Heart right ventricle (tissue), 16 donors: ENCODE data around the gene TAF1D. TPM values are rescaled to one million over a fixed set of nuclear protein-coding genes. Genes with fewer than 3 reads are reported as not detected.
"Not testable (repeated sequence)": the region's sequence is repeated elsewhere in the genome, so short reads cannot be mapped to it uniquely, and the experiment has no call there.

Experiments used
- ATAC-seq, 8 donors: fragments of 200-7000 bp; cut with Tn5 transposase; one replicate each; pipeline ENCODE4 v1.9.1; 2020; ENCODE audit warnings: mild to moderate bottlenecking in 8 of 8, moderate library complexity in 8 of 8, moderate number of reproducible peaks in 1 of 8
- DNase-seq, 2 donors: peaks; one replicate each; pipeline ENCODE4 v3.0.0-alpha.2; 2020
- H3K27ac ChIP-seq, 10 donors: fragments of 200-600 bp; sonication (generic) in 2 of 10; one replicate each; pipeline versions ENCODE4 v1.5.0 to v1.8.0; 2020 to 2022; ENCODE audit warnings: mild to moderate bottlenecking in 3 of 10
- H3K27me3 ChIP-seq, 7 donors: fragments of 200-600 bp; one replicate each; pipeline ENCODE4 v1.8.0; 2021 to 2022; ENCODE audit warnings: mild to moderate bottlenecking in 2 of 7
- H3K36me3 ChIP-seq, 9 donors: fragments of 200-600 bp; sonication (generic) in 1 of 9; one replicate each; pipeline versions ENCODE4 v1.5.0 to v1.8.0; 2020 to 2022; ENCODE audit warnings: mild to moderate bottlenecking in 2 of 9
- H3K4me1 ChIP-seq, 9 donors: fragments of 200-600 bp; sonication (generic) in 1 of 9; one replicate each; pipeline versions ENCODE4 v1.5.0 to v1.8.0; 2020 to 2022; ENCODE audit warnings: mild to moderate bottlenecking in 4 of 9
- H3K4me3 ChIP-seq, 10 donors: fragments of 200-600 bp; sonication (generic) in 2 of 10; one replicate each; pipeline versions ENCODE4 v1.5.0 to v1.8.0; 2020 to 2022; ENCODE audit warnings: mild to moderate bottlenecking in 7 of 10, moderate library complexity in 2 of 10
- H3K9me3 ChIP-seq, 11 donors: fragments of 200-600 bp in 10 of 11; sonication (generic) in 2 of 11; one replicate each; pipeline versions ENCODE4 v1.5.0 to v1.8.0; 2013 to 2022; ENCODE audit warnings: mild to moderate bottlenecking in 2 of 11, control low read depth in 1 of 11, moderate library complexity in 1 of 11
- WGBS, 2 donors: extraction: QIAGEN DNeasy Blood & Tissue Kit; methylation state at CpG; one replicate each; pipeline ENCODE4 v1.1.7; 2013; ENCODE audit warnings: inconsistent platforms in 1 of 2; 5-methylcytosine and 5-hydroxymethylcytosine counted together
- intact Hi-C, 10 donors: fragments of 100-400 bp; cut with DNase I; formaldehyde crosslinking; loops; one replicate each; pipeline versions ENCODE4 v1.11.1 to v1.14.2; 2022
- polyA plus RNA-seq, 2 donors: library from polyadenylated mRNA; stranded (reverse); fragments of 200-250 nt; gene quantifications; one replicate each; pipeline ENCODE4 v1.2.3, GENCODE V29; 2013
- total RNA-seq, 10 donors: library from RNA; stranded (reverse); fragmentation: NEBNext Ultra II Directional in 3 of 10; extraction: Animal tissue kit (Norgen Biotek cat#: 25700) in 3 of 10; gene quantifications; one replicate each; pipeline versions ENCODE4 v1.2.1 to v1.2.4, GENCODE V29; 2021 to 2023
- TF ChIP-seq, protein P1 (sequence below), 9 donors: fragments of 200-600 bp; sonication (generic) in 2 of 9; IDR thresholded peaks; one replicate each; pipeline versions ENCODE4 v1.5.0 to v1.8.0; 2021 to 2022; ENCODE audit warnings: antibody characterized with exemption in 9 of 9, mild to moderate bottlenecking in 5 of 9, moderate library complexity in 1 of 9
- donor health status: Arrhythmogenic right ventricular cardiomyopathy.
- donor health status: ischemic (EF 13 %, LVEDD 7.1; RV severe dilation, severe dysfunction).
- donor health status: healthy with polysubstance abuse.
- donor health status: DM: no; HTN: yes; CAD: no.
- donor health status: DM: no; HTN: no; CAD: no.
- donor health status: ischemic (EF 25% LVEDD 6.9; RV normal size, moderate dysfunction).
- donor health status: ischemic (EF 25% LVEDD 5.7; RV mildly dilated, moderate dysfunction).
- donor health status: healthy.
- donor health status: DM: yes; HTN: yes; CAD: no.
- donor health status: Ischemic cardiomyopathy.
- donor health status: ischemic (EF 35%, LVEDD 5.7; RV mildly dilated, moderate dysfunction).
- donor health status: nonischemic (EF 11% LVEDD 7.7; RV severe dilation, severe dysfunction).
- donor health status: DM: yes; HTN: yes; CAD: no.
- donor health status: PGD.
- donor health status: ischemic (EF 29% LVEDD 5.4; RV normal size, mild dysfunction).
- donor health status: nonischemic (EF 23%, LVEDD 6.1; RV moderate dilation, normal function).

TAF1D gene
- total and polyA plus RNA-seq, 12 donors, result 24.0 to 114 (median 33.5) TPM

DNA sequence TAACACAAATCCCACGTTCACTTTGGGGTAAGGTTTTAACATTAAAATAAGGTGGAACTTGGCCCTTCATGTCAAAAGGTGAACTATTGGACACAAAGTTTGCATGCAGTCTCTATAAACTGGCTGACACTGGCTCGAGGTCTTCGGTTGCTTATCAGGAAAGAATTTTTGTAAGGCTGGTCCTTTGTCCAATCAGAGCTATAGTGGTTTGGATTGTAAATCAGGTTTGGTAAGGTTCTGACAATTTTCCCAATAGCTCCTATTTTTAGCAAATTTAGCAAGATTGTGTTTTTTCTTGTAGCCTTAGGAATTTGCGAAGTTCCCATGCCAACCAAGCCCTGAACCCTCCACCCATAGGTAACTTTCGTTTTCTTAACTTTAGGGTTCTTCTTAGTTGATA, 25.2 kb upstream of the TAF1D start:
- WGBS, 2 donors, result 79 to 85% methylated on average over 5 of the region's 5 CpGs
- DNase-seq (no peak), ATAC-seq (no peak)
- Histone ChIP-seq H3K4me3 (no peak overlapping the region), H3K9me3 (peaks cover 0 to 6% (median 0%) of the 10 kb centered on the region in 11 donors), H3K4me1 (no peaks in the 10 kb centered on the region), H3K27ac (no peak overlapping the region), H3K27me3 (no peaks in the 10 kb centered on the region), H3K36me3 (peaks cover 0 to 45% (median 8%) of the 10 kb centered on the region in 9 donors)
- intact Hi-C loops, result no loop called here
- TF ChIP-seq, protein P1, sequence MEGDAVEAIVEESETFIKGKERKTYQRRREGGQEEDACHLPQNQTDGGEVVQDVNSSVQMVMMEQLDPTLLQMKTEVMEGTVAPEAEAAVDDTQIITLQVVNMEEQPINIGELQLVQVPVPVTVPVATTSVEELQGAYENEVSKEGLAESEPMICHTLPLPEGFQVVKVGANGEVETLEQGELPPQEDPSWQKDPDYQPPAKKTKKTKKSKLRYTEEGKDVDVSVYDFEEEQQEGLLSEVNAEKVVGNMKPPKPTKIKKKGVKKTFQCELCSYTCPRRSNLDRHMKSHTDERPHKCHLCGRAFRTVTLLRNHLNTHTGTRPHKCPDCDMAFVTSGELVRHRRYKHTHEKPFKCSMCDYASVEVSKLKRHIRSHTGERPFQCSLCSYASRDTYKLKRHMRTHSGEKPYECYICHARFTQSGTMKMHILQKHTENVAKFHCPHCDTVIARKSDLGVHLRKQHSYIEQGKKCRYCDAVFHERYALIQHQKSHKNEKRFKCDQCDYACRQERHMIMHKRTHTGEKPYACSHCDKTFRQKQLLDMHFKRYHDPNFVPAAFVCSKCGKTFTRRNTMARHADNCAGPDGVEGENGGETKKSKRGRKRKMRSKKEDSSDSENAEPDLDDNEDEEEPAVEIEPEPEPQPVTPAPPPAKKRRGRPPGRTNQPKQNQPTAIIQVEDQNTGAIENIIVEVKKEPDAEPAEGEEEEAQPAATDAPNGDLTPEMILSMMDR (IDR thresholded peaks at IDR 0.05), result no peak

DNA sequence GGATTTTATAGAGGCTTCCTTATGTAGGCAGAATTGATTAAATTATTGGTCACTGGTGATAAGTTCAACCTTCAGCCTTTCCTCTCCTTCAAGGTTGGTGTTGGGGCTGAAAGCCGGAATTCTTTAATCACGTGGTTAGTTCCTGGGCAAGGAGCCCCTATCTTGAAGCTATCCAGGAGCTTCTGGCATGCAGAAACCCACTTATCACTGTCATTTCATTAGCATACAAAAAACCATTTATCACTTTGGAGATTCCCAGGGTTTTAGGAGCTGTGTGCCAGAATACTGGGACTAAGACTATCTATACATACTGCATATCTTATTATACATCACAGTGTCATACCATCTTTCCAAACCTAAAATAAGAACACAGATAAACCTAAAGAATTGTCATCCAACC, 24.3 kb upstream of the TAF1D start:
- no peak for DNase-seq
- H3K27ac ChIP-seq, result no peak overlapping the region
- H3K9me3 ChIP-seq, result peaks cover 0 to 6% (median 0%) of the 10 kb centered on the region in 11 donors
- intact Hi-C loops, result no loop called here
- H3K27me3 ChIP-seq, result no peaks in the 10 kb centered on the region
- H3K36me3 ChIP-seq, result peaks cover 0 to 55% (median 8%) of the 10 kb centered on the region in 9 donors
- WGBS, 2 donors, result 32 to 40% methylated on average over 2 of the region's 2 CpGs
- TF ChIP-seq, protein P1 (IDR thresholded peaks at IDR 0.05), result no peak
- H3K4me1 ChIP-seq, result no peaks in the 10 kb centered on the region
- no peak overlapping the region for H3K4me3 ChIP-seq
- no peak for ATAC-seq

DNA sequence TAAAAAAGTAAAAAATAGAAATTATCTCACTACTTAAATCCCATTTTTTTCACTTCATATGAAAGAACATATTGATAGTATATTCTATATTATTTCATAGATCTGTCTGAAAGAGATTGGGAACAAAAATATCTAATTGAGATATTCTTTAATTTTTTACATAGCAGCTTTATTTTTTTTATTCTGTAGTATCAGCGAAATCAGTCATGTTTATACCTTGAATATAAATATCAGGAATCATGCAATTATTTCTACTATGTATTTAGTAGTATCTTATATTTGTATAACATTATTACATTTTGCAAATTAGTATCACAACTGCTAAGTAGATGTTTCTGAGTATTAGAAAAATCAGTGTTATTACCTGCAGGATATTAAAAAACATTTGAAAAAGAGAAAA, 20.6 kb upstream of the TAF1D start:
- Histone ChIP-seq H3K4me3 (no peak overlapping the region), H3K27ac (no peak overlapping the region), H3K4me1 (no peaks in the 10 kb centered on the region), H3K9me3 (peaks cover 0 to under 1% (median 0%) of the 10 kb centered on the region in 11 donors), H3K27me3 (no peaks in the 10 kb centered on the region), H3K36me3 (peaks cover 0 to 91% (median 28%) of the 10 kb centered on the region in 9 donors)
- DNase-seq (no peak), ATAC-seq (no peak)
- TF ChIP-seq, protein P1 (IDR thresholded peaks at IDR 0.05), result no peak
- intact Hi-C loops, result no loop called here
- WGBS, 2 donors, result 97% methylated on average over 1 of the region's 1 CpG

DNA sequence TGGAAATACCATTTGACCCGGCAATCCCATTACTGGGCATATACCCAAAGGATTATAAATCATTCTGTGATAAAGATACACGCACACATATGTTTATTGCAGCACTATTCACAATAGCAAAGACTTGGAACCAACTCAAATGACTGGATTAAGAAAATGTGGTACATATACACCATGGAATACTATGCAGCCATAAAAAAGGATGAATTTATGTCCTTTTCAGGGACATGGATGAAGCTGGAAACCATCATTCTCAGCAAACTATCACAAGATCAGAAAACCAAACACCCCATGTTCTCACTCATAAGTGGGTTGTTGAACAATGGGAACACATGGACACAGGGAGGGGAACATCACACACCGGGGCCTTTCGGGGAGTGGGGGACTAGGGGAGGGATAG, 17.8 kb upstream of the TAF1D start:
- WGBS, 2 donors, result 95 to 97% methylated on average over 4 of the region's 4 CpGs
- not testable (repeated sequence) for H3K27ac ChIP-seq, H3K27me3 ChIP-seq, H3K4me3 ChIP-seq, H3K4me1 ChIP-seq, H3K9me3 ChIP-seq, DNase-seq, ATAC-seq
- intact Hi-C loops, result loop anchor here in 1 of 10 donors (5.0 kb wide), 1 partner anchor 1673 kb away; no protein-coding TSS in a partner anchor
- H3K36me3 ChIP-seq, result peaks cover 0 to 100% (median 44%) of the 10 kb centered on the region in 9 donors
